Neural progenitor cell (in vitro differentiated cells): ENCODE results near the gene CDH11.

Experiments
- CTCF ChIP-seq: fragments of 200-600 bp; sonication (generic); IDR thresholded peaks from 2 replicates; pipeline ENCODE4 v1.5.1; 2017; ENCODE audit warnings: antibody characterized with exemption, mild to moderate bottlenecking
- EZH2 ChIP-seq: fragments of 200-600 bp; sonication (generic); IDR thresholded peaks from 2 replicates; pipeline ENCODE4 v1.6.1; 2017; ENCODE audit warnings: antibody characterized with exemption, mild to moderate bottlenecking, moderate library complexity
- EZH2phosphoT487 ChIP-seq: fragments of 200-600 bp; sonication (generic); IDR thresholded peaks from 2 replicates; pipeline ENCODE4 v1.6.1; 2017; ENCODE audit warnings: antibody characterized with exemption

GRCh38 chr16:65065031-65065430 is 56.8 kb downstream of the CDH11 start:
- TF ChIP-seq CTCF (no peak), EZH2 (no peak), EZH2phosphoT487 (no peak)
